Measurements from ENCODE around the gene RBM20.
"Not testable (repeated sequence)": the region's sequence is repeated elsewhere in the genome, so short reads cannot be mapped to it uniquely, and the experiment has no call there.

The RBM20 gene

GRCh38 chr10:110706690-110707098, 62.6 kb downstream of the RBM20 start:
- DNase-seq (ENCODE audit: low read depth) = no peak

GRCh38 chr10:110708776-110709443, 64.8 kb downstream of the RBM20 start:
- DNase-seq (ENCODE audit: low read depth) = no peak

GRCh38 chr10:110709444-110709828, 65.3 kb downstream of the RBM20 start:
- DNase-seq (ENCODE audit: low read depth) = no peak

GRCh38 chr10:110709964-110710587, 65.9 kb downstream of the RBM20 start:
- no peak for DNase-seq (ENCODE audit: low read depth)

- DNase-seq (ENCODE audit: low read depth) = no peak
These were observed 66.5 kb downstream of the RBM20 start for GRCh38 chr10:110710621-110711020.

GRCh38 chr10:110711382-110711781, 67.2 kb downstream of the RBM20 start:
- no peak for DNase-seq (ENCODE audit: low read depth)

GRCh38 chr10:110714356-110714755, 70.2 kb downstream of the RBM20 start:
- DNase-seq (ENCODE audit: low read depth) = no peak

GRCh38 chr10:110717781-110718589, 73.8 kb downstream of the RBM20 start:
- no peak for DNase-seq (ENCODE audit: low read depth)

- no peak for DNase-seq (ENCODE audit: low read depth)
These were observed 77.4 kb downstream of the RBM20 start for GRCh38 chr10:110721406-110722038.

GRCh38 chr10:110723224-110723891, 79.2 kb downstream of the RBM20 start:
- no peak for DNase-seq (ENCODE audit: low read depth)

GRCh38 chr10:110724116-110724921, 80.2 kb downstream of the RBM20 start:
- DNase-seq (ENCODE audit: low read depth) = no peak

- DNase-seq (ENCODE audit: low read depth) = no peak
These were observed 80.8 kb downstream of the RBM20 start for GRCh38 chr10:110724937-110725336.

GRCh38 chr10:110725801-110726630, 81.9 kb downstream of the RBM20 start:
- no peak for DNase-seq (ENCODE audit: low read depth)

- not testable (repeated sequence) for DNase-seq (ENCODE audit: low read depth)
These were observed 83.6 kb downstream of the RBM20 start for GRCh38 chr10:110727785-110728184.

- no peak for DNase-seq (ENCODE audit: low read depth)
These were observed 86.4 kb downstream of the RBM20 start for GRCh38 chr10:110730345-110731050.

- DNase-seq (ENCODE audit: low read depth) = no peak
These were observed 89.2 kb downstream of the RBM20 start for GRCh38 chr10:110733218-110733952.

- DNase-seq (ENCODE audit: low read depth) = no peak
These were observed 91.5 kb downstream of the RBM20 start for GRCh38 chr10:110735620-110736027.

- DNase-seq (ENCODE audit: low read depth) = no peak
These were observed 93.9 kb downstream of the RBM20 start for GRCh38 chr10:110737886-110738634.

All from activated T-helper 1 cell treated with Interleukin-2 at 50 U/mL for 16 hours (primary cell).